ENCODE data around the gene BRCA1. TPM values are rescaled to one million over a fixed set of nuclear protein-coding genes. Genes with fewer than 3 reads are reported as not detected.

Gene BRCA1
- total RNA-seq, 1 experiment from 2014 or later = 44.1 TPM

DNA sequence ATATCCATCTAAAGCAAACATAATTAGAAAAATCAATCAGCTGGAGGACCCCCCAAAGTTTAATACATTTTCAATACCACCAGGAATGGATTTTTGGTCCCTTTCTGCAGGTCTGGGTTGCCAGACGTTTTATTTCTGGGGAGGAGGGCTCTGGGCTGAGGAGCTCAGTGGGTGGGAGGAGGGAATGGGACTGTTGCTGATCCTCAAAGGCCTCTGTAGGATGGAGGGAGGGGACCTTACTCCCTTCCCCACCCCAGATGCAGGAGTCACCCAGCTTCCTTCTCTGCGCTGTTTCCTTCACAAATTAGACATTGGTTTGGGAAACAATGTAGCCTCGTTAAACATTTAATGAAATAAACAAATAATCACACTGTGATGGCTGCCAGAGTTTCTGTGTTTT lies 93.5 kb downstream of the BRCA1 start:
- Histone ChIP-seq H3K79me2 (ENCODE audit: insufficient read depth, low read length) (no peaks in the 10 kb centered on the region), H3K9me3 (ENCODE audit: control insufficient read depth in 1 of 2, insufficient read depth in 1 of 2, low read depth in 1 of 2, low read length in 2 of 2) (no peaks in the 10 kb centered on the region), H3K36me3 (ENCODE audit: control insufficient read depth in 1 of 2, insufficient read depth in 2 of 2, low read length in 2 of 2) (no peaks in the 10 kb centered on the region), H4K20me1 (ENCODE audit: insufficient read depth) (no peaks in the 10 kb centered on the region), H3K9me2 (ENCODE audit: insufficient read depth) (no peaks in the 10 kb centered on the region), H3K4me2 (ENCODE audit: low read length) (no peak overlapping the region), H3K27me3 (ENCODE audit: insufficient read depth, low read length) (no peaks in the 10 kb centered on the region), H3K4me1 (ENCODE audit: control insufficient read depth in 1 of 2, insufficient read depth in 2 of 2, low read length in 2 of 2) (no peaks in the 10 kb centered on the region), H2AFZ (ENCODE audit: low read depth, low read length, poor library complexity, severe bottlenecking) (no peak overlapping the region), H3K4me3 (replicated peaks in 1 of 2; ENCODE audit: low read depth in 1 of 2, low read length in 2 of 2) (no peak overlapping the region), H3K9ac (ENCODE audit: low read length) (no peak overlapping the region), H3K27ac (ENCODE audit: low read depth, low read length) (no peak overlapping the region)
- ChIA-PET CTCF (no interaction called here), RAD21 (ENCODE audit: low non-redundant PET in 1 of 2, low total read pairs in 2 of 2, uncharacterized antibody in 2 of 2, unreplicated experiment in 2 of 2) (no interaction called here), POLR2A (no interaction called here)
- intact Hi-C loops (cut with micrococcal nuclease) = no loop called here
- TF ChIP-seq, protein P1, sequence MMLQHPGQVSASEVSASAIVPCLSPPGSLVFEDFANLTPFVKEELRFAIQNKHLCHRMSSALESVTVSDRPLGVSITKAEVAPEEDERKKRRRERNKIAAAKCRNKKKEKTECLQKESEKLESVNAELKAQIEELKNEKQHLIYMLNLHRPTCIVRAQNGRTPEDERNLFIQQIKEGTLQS (IDR thresholded peaks at IDR 0.05) = no peak
- TF ChIP-seq CBX3 (IDR thresholded peaks at IDR 0.05; ENCODE audit: low read depth) (no peak), MAX (IDR thresholded peaks at IDR 0.05) (no peak), ELF1 (IDR thresholded peaks at IDR 0.05; ENCODE audit: borderline replicate concordance, low read depth) (no peak), EGR1 (IDR thresholded peaks at IDR 0.05; ENCODE audit: low read depth) (no peak), SP1 (IDR thresholded peaks at IDR 0.05; ENCODE audit: low read depth) (no peak), EZH2 (IDR thresholded peaks at IDR 0.05) (no peak), RAD21 (IDR thresholded peaks at IDR 0.05; ENCODE audit: low read depth) (no peak), CEBPB (IDR thresholded peaks at IDR 0.05; ENCODE audit: low read depth) (no peak), YY1 (IDR thresholded peaks at IDR 0.05; ENCODE audit: extremely low read depth, insufficient replicate concordance, low read depth, low read length) (no peak)
- TF ChIP-seq, protein P2, sequence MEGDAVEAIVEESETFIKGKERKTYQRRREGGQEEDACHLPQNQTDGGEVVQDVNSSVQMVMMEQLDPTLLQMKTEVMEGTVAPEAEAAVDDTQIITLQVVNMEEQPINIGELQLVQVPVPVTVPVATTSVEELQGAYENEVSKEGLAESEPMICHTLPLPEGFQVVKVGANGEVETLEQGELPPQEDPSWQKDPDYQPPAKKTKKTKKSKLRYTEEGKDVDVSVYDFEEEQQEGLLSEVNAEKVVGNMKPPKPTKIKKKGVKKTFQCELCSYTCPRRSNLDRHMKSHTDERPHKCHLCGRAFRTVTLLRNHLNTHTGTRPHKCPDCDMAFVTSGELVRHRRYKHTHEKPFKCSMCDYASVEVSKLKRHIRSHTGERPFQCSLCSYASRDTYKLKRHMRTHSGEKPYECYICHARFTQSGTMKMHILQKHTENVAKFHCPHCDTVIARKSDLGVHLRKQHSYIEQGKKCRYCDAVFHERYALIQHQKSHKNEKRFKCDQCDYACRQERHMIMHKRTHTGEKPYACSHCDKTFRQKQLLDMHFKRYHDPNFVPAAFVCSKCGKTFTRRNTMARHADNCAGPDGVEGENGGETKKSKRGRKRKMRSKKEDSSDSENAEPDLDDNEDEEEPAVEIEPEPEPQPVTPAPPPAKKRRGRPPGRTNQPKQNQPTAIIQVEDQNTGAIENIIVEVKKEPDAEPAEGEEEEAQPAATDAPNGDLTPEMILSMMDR (IDR thresholded peaks at IDR 0.05 in 2 of 3, conservative IDR thresholded peaks at IDR 0.05 in 1 of 3; ENCODE audit: borderline replicate concordance in 1 of 3, insufficient read depth in 1 of 3, low read depth in 2 of 3, low read length in 2 of 3) = no peak
- DNase-seq (ENCODE audit: low read depth, low spot score) (no peak), ATAC-seq (no peak)
- no TSS peak for BruUV-seq (replicated peaks)
